CD4-positive, alpha-beta T cell treated with Interleukin-4 for 1 hour (primary cell): Measurements from ENCODE around the gene PSD2.
A peak's percentile ranks its signal among the peaks of the same experiment; 100 is the strongest.

Experiments
- DNase-seq, 2 donors: peaks; one replicate each; pipeline ENCODE4 v3.0.0-alpha.2; 2020 to 2022

The PSD2 gene

DNA sequence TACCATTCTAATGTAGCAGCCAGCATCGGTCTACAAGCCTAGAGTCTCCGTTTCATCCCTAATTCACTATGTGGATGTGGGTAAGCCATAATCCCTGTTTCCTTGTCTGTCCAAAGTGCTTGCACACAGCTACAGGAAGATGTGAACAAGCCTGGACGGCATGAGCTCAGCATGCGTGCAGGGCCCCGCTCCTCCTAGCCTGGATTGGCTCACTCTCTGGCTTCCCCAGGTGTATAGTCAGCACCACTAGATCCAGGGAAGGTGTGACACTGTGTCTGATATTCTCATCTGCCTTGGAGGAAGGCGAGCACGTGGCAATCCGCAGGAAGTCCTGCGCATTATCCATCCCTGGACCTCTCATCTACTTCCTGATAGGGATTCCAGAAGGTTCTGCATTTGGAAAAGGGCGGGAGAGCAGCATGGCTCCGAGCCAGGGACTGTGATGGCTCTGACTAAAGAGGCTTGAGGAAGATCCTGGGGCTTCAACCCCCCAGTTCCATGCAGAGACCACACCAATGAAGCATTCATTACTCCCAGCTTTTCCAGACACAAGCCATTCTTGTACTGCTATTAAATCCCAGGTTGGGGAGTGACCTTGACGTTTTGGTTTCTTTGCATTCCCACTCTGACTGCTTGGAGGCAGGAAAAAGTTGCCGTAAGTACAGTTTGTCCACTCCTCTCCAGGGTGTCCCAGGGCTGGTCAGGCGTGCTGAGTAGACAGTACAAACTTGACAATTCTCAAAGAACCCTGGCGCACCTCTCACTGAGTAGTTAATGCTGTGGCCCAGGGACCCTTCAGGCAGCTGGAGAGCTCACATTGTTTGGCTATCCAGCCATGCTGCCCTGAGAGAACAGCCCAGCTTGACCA, 65.6 kb downstream of the PSD2 start:
- no peak for DNase-seq

- DNase-seq: no peak
Measured at GRCh38 chr5:139861889-139862207, 66.2 kb downstream of the PSD2 start.

DNA sequence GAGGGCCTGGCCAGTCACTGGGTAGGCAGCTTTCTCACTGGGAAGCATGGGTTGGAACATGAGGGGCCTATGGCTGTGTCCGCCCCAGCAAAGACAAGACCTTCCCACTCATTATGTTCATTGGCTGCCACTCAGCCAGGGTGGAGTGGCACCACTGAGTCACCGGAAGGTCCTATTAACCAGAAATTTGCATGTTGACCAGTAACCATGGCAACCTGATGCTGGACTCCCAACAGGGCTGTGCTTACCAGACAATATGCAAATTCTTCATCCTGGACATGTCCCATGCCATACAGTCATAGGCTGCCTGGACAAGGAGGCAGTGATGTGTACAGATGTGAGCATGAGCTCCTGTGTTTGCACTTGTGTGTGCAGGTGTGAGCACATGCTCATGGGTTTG, 66.7 kb downstream of the PSD2 start:
- DNase-seq: no peak

GRCh38 chr5:139862803-139863202, 67.2 kb downstream of the PSD2 start:
- no peak for DNase-seq

GRCh38 chr5:139863361-139863760, 67.8 kb downstream of the PSD2 start:
- no peak for DNase-seq

DNA sequence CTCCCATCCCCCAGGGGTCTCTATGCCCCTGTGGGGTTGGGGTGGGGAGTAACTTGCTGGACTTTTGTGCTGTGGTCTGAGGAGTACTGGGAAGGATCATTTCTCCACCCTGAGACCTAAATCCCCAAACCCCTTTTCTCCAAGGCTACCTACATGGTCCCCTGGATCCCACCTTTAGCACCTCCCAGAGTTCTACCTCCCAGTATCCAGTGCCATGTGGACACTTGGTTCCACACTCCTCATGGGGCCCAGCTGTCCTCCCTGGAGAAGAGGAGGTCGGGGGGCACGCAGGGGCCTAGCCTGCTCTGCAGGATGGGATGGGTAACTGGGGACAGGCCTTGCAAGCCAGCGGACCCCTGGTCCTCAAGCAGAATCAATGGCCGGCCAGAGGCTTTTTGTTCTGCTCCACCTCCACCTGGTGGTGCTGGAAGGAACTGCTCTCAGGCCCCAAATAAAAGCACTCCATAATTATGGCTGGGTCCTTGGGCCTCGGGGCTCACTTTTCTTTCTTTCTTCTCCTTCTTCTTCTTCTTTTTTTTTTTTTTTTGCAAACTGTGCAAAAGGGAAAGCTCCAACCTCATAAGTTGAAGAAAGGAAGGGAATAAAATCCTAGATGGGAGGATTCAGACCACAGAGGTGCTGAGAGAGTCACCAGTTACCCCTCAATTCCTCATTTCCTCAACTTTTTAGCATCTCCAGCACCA, 68.4 kb downstream of the PSD2 start:
- DNase-seq: peak; percentile 41 to 52

DNA sequence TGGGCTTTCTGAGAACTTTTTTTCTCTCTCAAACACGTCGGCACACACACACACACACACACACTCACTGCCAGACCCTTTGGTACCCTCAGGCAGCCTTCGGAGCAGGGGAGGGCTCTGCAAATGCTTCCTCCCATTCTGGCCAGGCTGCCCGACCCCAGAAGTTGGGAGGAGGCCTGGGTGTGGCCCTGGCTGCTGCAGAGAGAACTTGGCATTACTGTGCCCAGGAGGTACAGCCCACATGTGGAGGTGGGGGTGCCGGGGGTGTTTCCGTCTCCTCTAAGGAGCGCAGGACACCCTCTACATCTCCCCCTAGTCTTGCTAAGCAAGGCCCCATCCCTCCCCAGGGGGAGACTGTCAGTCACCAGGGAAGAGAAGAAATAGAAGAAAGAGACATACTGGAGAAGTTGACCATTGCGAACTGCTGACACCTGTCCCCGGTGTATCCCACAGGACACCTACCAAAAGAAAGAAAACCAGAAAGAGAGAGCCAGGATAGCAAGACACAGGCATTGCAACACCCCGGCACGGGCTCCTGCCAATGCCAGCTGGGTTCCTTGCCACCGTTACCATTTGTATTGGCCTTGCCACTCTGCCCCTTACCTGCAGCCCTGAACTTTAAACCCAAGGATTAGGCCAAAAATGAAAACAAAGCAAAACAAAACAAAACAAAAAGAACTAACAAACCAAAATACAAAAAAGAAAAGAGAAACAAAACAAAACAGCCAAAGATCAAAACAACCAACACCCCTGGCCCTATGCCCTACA, 69.3 kb downstream of the PSD2 start:
- DNase-seq: no peak

DNA sequence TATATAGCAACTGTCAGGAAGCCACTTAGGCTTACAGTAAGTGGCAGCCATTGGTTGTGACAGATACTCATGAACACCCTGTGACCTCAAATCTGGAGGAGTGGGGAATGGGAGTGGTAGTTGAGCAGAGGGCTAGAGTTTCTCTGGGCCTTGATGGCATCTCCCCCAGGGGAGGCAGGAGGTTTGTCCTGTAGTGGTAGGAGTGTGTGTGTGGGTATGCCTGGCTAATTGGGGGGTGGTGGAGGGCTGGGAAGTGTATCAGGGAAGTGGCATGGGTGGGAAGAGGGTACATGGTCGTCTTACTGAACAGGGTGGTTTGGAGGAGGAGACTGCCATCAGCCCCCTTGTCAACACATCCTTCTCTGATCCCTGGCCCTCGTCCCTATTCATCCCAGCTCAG, 71.5 kb downstream of the PSD2 start:
- no peak for DNase-seq

GRCh38 chr5:139867581-139867980, 72.0 kb downstream of the PSD2 start:
- no peak for DNase-seq

GRCh38 chr5:139869042-139869790, 73.6 kb downstream of the PSD2 start:
- no peak for DNase-seq

- no peak for DNase-seq
Measured at GRCh38 chr5:139870677-139871076, 75.1 kb downstream of the PSD2 start.

DNA sequence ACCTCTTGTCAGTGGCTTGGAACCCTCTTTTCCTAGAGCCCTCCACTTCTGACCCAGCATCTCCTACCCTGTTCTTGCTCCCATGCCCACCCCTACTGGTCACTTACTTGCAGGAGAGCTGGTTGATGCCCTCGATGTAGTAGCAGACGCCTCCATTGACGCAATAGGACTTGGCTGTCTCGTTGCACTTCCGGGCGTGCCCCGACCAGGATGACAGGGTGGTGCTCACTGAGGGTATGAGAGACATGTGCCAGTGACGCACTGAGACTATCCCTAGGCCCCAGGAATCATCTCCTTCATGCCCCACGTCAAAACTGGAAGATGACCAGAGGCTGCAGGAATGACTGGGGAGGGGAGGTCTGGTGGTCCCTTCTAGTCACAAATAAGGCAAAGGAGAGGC, 76.0 kb downstream of the PSD2 start:
- DNase-seq: no peak

- DNase-seq: no peak
Measured at GRCh38 chr5:139872052-139872766, 76.6 kb downstream of the PSD2 start.

DNA sequence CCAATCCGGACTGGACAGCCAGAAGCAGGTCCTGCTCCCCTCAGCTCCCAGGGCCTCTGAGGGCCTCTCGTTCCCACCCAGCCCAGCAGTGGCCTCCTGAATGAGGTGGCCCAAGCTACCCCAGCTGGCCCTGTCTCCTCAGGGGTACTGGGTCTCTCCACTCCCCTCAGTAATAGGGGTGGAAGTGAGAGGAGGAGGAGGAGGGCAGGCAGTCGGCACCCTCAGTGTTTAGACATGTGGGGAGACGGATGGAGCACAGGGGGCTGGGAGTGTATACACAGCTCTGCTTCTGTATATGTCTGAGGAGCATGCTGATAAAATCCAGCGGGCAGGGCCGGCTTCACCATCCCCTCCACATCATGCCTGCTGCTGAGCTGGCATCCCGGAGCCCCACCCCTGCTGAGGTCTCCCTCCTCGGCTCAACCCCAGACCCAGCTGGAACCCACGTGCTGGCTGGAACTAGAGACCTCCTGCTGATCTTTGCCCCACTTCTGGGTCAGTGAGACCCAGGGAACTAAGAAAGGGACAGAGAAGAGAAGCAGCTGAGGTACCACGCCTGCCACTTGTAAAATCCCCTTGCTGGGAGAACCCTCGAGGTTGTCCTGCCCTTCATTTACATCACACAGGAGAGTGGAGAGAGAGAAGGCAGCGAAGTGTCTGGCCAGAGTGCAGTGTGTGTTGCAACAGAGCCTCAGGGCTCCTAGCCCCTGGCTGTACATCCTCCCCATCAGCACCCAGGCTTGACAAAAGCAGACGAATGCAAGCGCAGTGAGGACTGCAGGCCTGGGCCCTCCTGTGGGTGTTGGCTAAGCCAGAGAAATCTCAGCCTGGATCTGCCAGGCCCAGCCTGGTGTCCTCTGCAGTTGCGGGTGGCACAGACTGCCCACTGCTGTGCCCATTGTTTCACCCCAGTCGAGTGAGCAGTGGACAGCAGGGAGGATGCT, 77.5 kb downstream of the PSD2 start:
- no peak for DNase-seq

GRCh38 chr5:139875957-139876356, 80.3 kb downstream of the PSD2 start:
- no peak for DNase-seq

GRCh38 chr5:139877129-139877597, 81.6 kb downstream of the PSD2 start:
- DNase-seq: no peak

DNA sequence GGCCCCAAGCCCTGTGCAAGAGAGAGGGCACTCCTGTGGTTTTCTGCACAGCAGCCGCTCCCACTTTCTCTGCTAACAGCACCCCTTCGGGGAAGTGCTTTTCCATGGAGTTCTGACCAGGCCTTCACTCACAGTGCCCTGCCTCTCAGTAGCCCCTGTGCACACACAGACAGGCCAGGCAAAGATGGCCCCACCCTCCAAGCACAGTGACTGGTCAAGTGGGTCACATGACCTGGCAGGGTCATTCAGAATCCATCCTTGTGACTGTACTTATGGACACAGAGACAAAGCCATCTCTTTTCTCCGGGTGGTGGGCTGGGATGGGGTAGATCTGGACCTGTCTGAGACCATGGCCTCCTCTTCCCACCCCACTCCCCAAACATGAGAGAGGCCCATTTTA, 82.5 kb downstream of the PSD2 start:
- DNase-seq: no peak

GRCh38 chr5:139880416-139881142, 85.0 kb downstream of the PSD2 start:
- no peak for DNase-seq

DNA sequence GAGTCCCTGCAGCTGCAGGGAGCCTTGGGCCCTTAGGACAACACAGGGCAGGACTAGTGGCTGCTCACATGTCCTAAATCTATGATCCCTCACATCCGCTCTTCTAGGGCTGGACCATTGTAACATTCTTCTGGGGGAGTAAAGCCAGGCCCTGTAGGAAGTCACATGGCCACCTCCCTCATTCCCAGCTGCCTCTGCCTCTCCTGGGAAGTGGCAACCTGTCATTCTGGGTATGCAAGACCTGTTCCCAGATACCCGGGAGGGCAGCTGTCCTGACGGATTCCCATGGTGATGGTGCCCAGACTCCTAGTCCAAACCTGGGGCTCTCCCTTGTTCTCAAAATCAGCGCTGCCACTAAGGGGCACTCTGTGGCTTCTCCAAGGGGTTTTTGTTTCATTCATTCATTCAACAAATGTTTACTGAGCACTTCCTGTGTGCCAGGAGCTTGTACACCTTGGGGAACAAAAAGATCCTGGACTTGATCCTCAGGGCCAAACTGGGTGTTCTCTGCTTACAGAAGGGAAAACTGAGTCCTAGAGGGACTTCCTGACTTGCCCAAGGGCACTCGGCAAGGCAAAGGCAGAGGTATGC, 85.6 kb downstream of the PSD2 start:
- DNase-seq: no peak

GRCh38 chr5:139882316-139882715, 86.7 kb downstream of the PSD2 start:
- no peak for DNase-seq
